HG03095 (cell line): ENCODE results near the gene ITSN1.
"Not testable (repeated sequence)": the region's sequence is repeated elsewhere in the genome, so short reads cannot be mapped to it uniquely, and the experiment has no call there.

Source experiments
- ATAC-seq: cut with Tn5 transposase; IDR thresholded peaks from one replicate; pipeline ENCODE4 v1.9.1; 2021; ENCODE audit warnings: moderate library complexity; ENCODE audit not compliant: unreplicated experiment

The ITSN1 gene

DNA sequence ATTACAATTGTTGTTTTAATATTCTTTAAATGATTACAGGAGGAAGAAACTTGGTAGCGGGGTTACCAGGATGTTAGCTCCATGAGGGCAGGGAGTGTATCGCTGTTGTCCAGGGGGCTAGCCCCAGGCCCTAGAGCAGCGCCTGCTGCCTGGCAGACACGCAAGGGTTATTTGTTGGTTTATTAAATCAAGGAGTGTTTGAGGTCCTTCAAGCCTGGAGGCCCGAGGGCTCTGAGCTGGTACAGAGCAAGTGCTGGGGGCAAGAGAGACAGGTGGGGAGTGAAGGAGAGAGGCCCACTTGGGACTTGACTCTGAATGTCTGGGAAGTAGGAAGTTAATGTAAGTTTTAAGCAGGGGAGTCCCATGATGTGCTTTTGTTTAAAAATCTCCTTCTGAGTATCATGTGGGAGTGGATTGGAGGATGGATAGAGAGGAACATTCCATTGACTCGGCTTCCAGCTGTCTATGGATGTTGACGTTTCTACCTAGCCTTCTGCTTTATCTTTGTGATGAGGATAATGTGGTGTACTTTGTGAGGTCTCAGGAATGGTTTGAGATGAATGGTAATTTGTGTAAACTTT, 8.7 kb downstream of the ITSN1 start:
- ATAC-seq: no peak

DNA sequence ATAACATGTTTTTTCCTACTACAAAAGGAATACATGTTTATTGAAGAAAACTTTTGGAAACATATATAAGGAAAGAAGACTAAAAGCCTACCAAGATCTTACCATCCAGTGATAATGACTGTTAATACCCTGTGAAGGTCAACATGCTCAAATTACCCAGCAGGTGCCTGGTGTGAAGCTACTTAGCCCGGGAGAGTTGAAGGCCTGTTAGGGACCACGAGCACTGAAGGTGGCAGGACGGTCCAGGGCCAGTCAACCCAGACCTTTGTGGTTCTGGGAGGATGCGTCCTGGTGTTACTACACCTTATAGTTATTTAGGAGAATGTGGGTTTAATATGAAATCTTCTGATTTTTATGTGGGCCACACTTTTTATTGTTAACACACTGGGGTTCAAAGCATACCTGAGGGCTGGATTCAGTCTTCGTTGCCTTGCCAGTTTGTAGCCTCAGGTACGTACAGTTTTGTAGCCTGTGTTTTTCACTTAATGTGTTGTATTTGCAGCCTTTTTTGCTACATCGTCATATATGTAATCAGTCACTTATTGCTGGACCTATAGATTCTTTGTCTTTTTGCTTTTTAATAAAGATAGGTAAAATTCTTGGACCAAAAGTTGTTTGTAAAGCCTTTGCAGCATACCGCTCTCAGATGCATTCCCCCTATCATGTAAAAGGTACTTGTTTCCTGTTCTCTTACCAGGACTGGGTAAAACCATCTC, 9.8 kb downstream of the ITSN1 start:
- no peak for ATAC-seq

DNA sequence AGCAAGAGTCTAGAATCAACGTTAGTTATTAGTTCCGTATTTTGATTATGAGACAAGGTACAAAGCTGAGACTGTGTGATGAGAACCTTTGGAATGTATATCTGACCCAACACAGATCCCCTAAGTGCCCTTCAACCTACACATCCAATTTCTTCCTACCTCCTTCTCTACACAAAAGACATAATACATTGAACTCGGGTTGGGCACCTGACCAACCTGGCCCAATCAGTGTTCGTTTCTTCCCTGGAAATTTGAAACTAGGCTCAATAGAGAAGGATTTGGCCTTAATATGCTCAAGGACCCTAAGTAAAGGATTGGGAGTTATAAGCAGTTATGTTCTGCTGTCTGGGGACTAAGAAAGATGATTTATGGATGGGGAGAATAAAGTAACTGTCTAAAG, 12.1 kb downstream of the ITSN1 start:
- ATAC-seq: no peak

DNA sequence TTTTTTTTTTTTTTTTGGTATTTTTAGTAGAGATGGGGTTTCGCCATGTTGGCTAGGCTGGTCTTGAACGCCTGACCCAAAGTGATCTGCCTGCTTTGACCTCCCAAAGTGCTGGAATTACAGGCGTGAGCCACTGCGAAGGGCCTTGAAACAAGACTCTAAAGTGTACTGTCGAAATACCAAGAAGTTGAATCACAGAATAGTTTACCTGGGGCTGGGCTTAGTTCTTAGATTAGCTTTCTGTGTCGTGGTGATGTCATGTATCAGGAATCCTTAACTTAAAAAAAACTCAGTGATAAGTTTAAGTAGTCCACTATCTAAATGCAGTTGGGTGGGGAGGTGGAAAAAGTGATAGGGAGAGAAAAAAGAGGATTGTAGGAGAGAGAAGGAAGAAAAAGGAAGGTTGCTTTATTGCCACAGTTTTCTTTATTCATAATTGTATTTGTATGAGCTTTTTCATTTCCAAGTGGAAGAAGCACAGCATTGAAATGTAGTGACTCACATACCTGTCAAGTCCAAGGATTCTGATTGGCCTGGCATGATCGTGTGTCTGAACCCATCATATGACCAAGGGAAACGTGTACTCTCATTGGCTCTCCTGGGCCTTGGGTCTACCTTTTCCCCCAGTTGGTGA, 13.4 kb downstream of the ITSN1 start:
- no peak for ATAC-seq

DNA sequence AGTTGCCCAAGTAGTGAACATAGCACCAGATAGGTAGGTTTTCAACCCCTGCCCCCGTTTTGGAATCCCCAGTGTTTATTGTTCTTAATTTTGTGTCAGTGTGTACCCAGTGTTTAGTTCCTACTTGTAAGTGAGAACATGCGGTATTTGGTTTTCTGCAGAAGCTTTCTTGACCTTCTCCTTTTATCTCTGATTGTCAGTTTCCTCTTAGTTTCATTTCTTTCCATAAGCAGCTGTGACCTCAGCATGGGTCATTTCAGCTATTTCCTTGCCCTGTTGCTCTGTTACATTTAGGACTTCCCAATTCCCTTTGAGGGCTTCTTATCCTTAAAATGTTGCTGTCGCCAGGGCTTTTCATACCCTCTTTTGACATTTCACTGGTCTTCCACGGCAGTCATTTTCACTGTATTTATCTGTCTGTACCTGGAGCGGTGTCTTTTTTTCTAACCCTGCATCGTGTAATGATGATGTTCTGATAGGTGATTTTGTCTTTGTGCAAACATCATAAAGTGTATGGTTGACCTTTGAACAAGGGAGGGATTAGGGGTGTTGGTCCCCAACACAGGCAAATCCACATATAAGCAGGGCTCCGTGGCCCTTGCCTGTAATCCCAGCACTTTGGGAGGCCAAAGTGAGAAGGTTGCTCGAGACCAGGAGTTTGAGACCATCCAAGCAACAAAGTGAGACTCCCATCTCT, 15.0 kb downstream of the ITSN1 start:
- ATAC-seq: no peak

DNA sequence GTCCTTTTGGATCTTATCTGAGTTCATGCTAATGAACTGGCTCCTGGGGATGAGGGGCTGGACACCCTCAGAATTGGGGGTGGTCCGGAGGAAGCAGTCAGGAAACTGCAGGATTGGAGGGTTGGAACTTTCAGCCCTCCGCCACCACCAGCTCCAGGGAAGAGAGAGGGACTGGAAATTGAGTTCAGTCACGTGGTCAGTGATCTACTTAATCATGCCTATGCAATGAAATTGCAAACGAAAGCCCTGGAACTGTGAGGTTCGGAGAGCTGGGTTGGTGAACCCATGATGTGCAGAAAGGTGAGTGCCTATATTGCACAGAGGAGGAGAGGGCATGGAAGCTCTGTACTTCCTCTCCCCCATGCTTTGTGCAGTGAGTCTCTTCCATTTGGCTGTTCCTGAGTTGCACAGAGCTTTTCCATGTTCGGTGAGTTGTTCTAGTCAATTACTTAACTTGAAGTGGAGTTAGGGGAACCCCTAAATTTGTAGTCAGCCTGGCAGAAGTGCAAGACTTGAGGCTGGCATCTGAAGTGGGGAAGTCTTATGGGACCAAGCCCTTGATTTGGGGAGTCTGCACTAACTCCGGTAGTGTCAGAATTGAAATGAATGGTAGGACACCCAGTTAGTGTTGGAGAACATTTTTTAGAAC, 16.7 kb downstream of the ITSN1 start:
- no peak for ATAC-seq

DNA sequence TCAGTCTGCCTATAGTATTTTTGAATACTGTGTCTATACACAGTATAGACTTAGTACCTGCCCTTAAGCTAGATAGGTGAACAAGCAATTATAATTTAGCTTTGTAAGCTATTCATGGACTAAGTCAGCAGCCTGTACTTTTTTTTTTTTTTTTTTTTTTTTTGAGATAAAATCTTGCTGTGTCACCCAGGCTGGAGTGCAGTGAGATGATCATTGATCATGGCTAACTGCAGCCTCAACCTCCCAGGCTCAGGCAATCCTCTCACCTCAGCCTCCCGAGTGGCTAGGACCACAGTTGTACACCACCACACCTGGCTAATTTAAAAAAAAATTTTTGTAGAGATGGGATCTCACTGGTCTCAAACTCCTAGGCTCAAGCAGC, 17.3 kb downstream of the ITSN1 start:
- ATAC-seq: no peak

DNA sequence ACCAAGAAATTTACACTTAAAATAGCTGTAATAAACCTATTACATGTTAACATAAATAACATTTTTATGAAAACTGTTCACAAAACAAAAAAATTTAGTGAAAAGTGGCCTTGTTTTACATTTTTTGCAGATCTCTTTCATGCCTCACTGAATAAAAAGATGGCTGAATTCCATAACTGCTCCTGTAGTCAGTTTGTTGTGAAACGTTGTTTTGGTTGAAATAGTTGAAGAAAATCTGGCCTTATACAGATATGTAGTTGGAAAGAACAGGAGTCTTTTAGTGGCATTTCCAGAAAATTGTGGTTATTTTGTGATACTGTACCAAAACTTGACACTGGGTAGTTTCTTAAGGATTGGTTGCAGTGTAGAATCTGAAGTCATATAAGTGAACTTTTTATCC, 18.1 kb downstream of the ITSN1 start:
- no peak for ATAC-seq

DNA sequence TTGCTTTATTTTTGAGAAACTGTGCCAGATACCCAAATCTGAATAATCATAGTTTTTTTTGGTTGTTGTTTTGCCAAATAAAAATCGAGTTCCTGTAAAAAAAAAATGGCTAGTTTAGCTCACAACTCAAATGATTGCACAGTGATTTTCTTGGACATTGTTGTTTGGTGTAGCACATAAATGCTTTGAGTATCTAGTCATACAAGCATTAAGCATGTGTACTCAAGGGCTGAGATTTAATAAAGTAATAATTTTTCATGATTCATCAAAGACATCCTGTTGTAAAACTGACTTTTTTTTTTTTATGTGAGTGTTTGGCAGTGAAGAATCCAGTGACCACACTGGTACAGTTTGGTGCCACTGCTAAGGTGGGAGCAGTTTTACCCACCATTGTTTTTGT, 18.8 kb downstream of the ITSN1 start:
- no peak for ATAC-seq

DNA sequence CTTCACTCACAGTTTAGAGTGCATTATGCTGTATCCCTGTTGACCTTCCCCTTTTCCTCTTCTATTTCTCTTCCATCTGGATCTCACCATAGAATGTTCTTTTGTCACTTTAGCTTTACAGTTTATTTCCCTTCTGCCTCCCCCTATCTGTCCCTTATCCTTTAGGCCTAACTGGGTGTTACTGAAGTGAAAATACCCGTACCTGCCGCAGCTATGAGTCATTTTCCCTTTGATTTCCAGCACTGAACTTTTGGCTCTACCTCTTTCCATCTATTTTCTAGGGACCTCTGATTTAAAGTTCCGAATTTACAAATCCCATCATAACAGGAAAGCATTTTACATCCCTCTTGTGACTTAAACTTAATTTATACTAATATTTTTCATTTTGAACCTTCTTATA, 19.7 kb downstream of the ITSN1 start:
- no peak for ATAC-seq

DNA sequence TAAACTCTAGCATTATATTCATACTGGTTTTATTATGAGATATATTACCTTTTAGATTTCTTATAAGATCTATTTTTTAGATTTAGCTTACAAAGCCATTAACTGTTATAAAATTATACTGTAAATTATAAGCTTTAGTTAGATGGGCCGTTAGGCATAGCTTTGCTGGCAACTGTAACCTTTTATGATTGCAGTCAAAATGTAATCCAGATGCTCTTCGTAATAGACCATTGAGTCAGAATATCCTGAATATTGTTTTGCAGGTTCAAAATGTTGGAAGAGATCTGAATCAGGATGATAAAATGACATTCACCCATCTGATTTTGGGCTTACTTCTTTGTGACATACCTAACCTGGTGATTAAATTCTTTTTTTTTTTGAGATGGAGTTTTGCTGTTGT, 20.9 kb downstream of the ITSN1 start:
- ATAC-seq: no peak

DNA sequence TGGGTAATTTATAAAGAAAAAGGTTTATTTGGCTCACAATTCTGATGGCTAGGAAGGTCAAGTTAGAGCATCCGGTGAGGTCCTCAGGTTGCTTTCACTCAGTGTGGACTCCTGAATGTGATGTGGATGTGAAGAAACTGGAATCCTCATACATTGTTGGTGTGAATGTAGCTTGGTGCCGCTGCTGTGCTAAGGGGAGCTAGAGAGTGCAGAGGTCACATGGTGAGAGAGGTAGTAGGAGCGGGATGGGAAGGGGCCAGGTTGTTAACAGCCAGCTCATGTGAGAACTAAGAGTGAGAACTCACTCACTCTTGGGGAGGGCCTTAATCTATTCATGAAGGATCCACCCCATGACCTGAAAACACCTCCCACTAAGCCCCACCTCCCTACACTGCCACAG, 21.8 kb downstream of the ITSN1 start:
- no peak for ATAC-seq

DNA sequence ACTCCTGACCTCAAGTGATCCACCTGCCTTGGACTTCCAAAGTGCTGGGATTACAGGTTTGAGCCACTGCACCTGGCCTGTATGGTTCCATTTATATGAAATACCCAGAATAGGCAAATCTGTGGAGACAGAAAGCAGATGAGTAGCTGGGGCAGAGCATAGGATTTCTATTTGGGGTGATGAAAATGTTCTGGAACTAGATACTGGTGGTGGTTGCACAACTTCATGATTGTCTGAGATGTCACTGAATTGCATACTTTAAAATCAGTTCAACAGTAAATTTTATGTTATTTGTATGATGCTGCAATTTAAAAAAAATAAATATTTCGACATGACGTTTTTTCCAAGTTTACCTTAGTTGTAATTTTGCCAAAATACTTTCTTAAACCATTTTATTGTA, 23.9 kb downstream of the ITSN1 start:
- no peak for ATAC-seq

DNA sequence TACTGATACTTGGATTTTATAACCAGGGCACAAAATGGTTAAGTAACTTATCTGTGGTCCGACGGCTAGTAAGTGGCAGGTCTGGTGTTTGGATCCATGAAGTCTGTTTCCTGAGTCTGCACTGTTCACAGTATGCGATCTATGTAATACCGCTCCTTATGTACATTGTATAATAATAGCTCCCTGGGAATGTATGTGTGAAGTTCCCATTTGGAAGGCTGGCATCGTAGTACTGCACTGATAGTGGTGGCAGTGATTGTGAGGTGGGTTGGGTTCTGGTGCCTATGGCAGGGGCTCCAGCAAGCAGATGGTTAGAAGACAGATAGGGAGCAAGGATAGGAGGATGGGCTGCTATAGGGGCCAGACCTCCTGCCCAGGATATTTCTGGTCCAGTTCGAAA, 25.3 kb downstream of the ITSN1 start:
- no peak for ATAC-seq

DNA sequence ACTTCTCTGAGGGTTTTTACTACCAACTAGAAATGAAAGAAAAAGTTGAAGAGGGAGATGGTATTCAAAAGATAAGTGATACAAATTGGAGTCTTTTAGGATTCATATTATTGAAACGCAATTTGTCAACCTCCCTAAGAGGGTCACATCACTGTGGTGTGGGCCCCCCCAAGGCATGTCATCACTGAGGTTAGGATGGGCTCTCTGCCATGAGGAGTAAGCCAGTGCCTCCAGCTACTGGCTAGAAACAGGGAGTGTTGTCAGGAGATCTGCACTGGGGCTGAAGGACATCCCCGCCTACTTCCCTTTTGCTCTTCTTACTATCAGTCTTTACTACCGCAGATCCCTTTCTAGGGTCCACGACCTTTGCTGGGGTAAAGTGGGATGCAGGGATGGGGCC, 25.9 kb downstream of the ITSN1 start:
- ATAC-seq: no peak

DNA sequence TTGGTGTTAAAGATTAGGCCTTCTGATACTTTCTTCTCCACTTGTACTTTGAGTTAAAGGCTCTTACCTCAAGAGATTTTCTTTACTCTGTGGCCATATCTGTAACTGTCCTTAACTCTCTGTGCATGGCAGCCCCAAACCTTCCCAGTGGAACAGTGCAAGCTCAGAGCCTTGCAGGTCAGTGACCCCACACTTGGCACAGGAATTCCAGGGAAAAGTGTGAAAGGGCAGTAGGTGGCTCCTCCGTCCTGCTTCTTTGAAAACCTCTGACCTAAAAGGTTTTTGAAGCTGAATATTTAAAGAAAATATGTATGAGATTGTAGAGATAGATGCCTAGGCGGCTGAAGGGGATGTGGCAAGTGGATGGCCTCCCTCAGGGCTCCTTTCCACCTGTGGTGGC, 26.3 kb downstream of the ITSN1 start:
- ATAC-seq: no peak

DNA sequence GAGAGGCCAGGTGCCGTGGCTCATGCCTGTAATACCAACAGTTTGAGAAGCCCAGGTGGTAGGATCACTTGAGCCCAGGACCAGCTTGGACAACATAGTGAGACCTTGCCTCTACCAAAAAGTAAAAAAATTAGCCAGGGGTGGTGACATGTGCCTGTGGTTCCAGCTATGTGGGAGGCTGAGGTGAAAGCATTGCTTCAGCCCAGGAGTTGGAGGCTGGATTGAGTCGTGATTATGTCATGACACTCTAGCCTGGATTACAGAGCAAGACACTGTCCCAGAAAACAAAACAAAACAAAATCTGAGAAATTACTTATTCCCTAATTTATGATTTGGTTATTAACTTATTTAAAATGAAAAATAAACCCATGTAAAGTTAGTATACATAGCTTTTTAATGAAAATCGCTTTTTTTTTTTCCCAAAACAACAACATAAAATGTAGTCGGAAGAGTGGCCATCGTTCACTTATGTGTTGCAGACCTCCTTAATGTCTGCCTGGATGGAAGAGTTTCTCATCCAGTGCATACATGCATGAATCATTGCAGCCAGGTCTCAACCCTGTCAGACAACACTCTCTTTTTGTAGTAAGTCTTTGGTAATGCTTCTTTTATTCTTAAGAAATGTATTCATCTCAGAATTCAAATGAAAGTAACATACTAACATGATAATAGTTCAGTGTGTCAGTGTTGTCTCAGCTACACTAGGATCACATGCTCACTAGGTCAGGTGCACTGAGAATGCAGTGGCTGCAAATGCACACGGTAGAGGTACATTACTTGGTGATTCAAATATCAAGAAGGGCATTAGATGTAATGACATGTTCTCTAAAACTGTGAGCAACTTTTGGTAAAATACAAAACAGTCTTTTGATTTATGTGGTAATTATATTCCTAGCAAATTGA, 28.0 kb downstream of the ITSN1 start:
- no peak for ATAC-seq

DNA sequence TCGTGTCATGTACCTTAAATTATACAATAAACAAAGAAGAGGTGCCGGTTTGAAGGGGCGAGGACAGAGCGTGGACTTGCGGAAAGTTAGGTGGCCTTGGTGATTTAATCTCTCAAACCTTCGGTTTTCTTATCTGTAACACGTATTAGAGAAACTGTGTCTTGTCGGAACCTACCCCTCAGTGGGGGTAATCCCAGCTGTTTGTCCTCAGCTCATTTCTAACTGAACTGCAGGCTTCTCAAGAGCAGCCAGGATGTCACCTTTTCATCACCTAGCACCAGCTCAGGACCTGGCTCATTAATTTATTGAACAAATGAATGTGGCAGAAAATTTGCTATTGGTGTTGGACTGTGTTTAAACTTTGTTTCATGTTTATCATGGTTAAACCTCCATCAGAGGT, 31.2 kb downstream of the ITSN1 start:
- no peak for ATAC-seq

DNA sequence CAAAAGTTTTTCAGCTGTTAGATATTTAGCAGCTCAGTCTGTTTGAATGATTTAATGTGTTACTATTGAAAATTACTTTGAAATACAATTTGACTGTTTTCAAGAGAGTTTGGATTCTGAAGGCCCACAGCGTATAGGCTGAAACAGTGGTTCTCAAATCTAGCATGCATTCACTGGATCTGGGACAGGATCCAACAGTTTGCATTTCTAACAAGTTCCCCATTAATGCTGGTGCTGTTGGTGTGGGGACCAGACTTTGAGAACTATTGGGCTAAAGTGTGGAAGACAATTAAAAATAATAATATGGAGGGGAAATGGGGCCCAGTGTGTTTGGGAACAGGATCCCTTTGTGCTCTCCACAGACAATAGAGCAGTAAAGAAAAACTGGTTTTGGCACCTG, 31.9 kb downstream of the ITSN1 start:
- no peak for ATAC-seq

DNA sequence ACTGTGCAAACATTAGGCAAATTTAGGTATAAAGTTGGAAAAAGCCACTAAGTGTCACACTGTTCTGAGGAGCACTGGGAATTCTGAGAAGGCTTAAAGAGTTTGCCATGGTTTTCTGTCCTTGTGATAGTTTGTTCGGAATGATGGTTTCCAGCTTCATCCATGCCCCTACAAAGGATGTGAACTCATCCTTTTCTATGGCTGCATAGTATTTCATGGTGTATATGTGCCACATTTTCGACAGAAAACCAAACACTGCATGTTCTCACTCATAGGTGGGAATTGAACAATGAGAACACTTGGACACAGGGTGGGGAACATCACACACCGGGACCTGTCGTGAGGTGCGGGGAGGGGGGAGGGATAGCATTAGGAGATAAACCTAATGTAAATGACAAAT, 34.4 kb downstream of the ITSN1 start:
- not testable (repeated sequence) for ATAC-seq

DNA sequence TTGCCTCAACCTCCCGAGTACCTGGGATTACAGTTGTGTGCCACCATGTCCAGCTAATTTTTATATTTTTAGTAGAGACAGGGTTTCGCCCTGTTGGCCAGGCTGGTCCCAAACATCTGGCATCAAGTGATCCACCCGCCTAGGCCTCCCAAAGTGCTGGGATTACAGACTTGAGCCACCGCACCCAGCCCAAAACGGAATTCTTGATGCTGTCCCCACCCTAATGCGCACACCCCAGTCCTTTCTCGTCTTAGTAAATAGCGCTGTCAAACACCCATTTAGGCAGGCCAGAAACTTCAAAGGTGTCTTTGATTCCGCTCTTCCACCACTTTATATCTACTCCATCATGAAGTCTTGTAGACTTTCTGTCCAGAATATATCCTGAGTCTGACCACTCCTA, 35.1 kb downstream of the ITSN1 start:
- no peak for ATAC-seq
